Naive thymus-derived CD8-positive, alpha-beta T cell (primary cell): ENCODE measurements around the gene TAGLN3. TPM values are rescaled to one million over a fixed set of nuclear protein-coding genes. Genes with fewer than 3 reads are reported as not detected.

ENCODE experiments used
- ATAC-seq, 2 donors: fragments of 150-1000 bp; cut with Tn5 transposase in 1 of 2; sonication (Bioruptor Pico), chemical (Tn5 transposase) in 1 of 2; 1 replicate in 1 of 2; 2 replicates in 1 of 2; pipeline ENCODE4 v1.10.0; 2021; ENCODE audit warnings: mild to moderate bottlenecking in 2 of 2, moderate library complexity in 2 of 2
- POLR2A ChIA-PET: fragments of 350-600 bp; sonication (Branson Sonifier 250); formaldehyde crosslinking; loops from one replicate; lab custom pipeline; 2021; ENCODE audit warnings: antibody characterized with exemption; lab: Charles Lee
- DNase-seq, 10 donors: peaks; one replicate each; pipeline versions ENCODE4 v3.0.0 to v3.0.0-alpha.2; 2020 to 2022
- H3K27ac Mint-ChIP-seq, 10 donors: one replicate each; pipeline ENCODE4 v1.8.0; 2020 to 2022; ENCODE audit warnings: mild to moderate bottlenecking in 10 of 10, mixed read lengths in 10 of 10, moderate library complexity in 4 of 10, inconsistent platforms in 1 of 10
- H3K27me3 Mint-ChIP-seq, 5 donors: one replicate each; pipeline ENCODE4 v1.8.0; 2021 to 2022; ENCODE audit warnings: mixed read lengths in 5 of 5
- H3K36me3 Mint-ChIP-seq, 3 donors: one replicate each; pipeline ENCODE4 v1.8.0; 2020 to 2022; ENCODE audit warnings: mixed read lengths in 3 of 3, mild to moderate bottlenecking in 2 of 3, inconsistent platforms in 1 of 3
- H3K4me1 Mint-ChIP-seq, 4 donors: one replicate each; pipeline ENCODE4 v1.8.0; 2021 to 2022; ENCODE audit warnings: mixed read lengths in 4 of 4
- H3K4me3 Mint-ChIP-seq, 10 donors: one replicate each; pipeline ENCODE4 v1.8.0; 2020 to 2022; ENCODE audit warnings: mild to moderate bottlenecking in 10 of 10, mixed read lengths in 10 of 10, moderate library complexity in 6 of 10, inconsistent platforms in 1 of 10
- H3K9me3 Mint-ChIP-seq, 9 donors: one replicate each; pipeline ENCODE4 v1.8.0; 2020 to 2022; ENCODE audit warnings: mixed read lengths in 9 of 9, mild to moderate bottlenecking in 3 of 9, inconsistent platforms in 1 of 9, moderate library complexity in 1 of 9
- polyA plus RNA-seq, 3 donors: library from polyadenylated mRNA; unstranded; fragments of 300-500 nt; fragmentation: Illumina TruSeq; gene quantifications; one replicate each; pipeline ENCODE4 v1.2.3, GENCODE V29; 2021
- total RNA-seq, 8 experiments: library from RNA in 2 of 8; stranded (reverse) in 2 of 8; gene quantifications; one replicate each; pipeline ENCODE4 v1.2.3 and lab custom pipeline; 2021 to 2026

Gene TAGLN3
- total and polyA plus RNA-seq, 5 experiments from 2014 or later: not detected

DNA sequence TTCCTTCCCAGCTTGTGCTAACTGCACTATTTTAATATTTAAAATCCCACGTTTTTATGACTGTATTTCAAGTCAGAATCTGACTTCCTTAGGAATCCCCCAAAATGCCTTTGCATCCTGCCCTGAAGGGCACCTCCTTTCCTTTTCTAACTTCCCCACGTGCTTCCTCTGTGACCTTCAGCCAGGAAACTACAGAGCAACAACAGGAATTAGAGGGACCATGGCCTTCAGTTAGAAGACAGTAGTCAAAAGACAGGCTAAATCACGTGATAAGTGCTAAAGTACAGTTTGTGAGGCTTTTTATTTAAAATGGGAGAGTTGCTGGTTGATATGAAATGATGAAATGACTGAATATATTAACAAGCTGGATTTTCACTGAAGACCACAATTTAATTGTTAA, 31.7 kb upstream of the TAGLN3 start:
- POLR2A ChIA-PET: interaction anchor here (1.1 to 1.7 kb wide), 2 partner anchors 12 to 250 kb away, joined by 4 to 5 read pairs; partner anchors contain the start of gene ABHD10
- DNase-seq (no peak), ATAC-seq (no peak)
- Mint-ChIP-seq H3K4me1 (peaks cover 2 to 11% (median 3%) of the 10 kb centered on the region in 4 donors), H3K36me3 (no peaks in the 10 kb centered on the region), H3K4me3 (no peak overlapping the region), H3K27ac (peak overlapping the region in 1 of 10 donors; percentile 81), H3K27me3 (no peaks in the 10 kb centered on the region), H3K9me3 (no peaks in the 10 kb centered on the region)

DNA sequence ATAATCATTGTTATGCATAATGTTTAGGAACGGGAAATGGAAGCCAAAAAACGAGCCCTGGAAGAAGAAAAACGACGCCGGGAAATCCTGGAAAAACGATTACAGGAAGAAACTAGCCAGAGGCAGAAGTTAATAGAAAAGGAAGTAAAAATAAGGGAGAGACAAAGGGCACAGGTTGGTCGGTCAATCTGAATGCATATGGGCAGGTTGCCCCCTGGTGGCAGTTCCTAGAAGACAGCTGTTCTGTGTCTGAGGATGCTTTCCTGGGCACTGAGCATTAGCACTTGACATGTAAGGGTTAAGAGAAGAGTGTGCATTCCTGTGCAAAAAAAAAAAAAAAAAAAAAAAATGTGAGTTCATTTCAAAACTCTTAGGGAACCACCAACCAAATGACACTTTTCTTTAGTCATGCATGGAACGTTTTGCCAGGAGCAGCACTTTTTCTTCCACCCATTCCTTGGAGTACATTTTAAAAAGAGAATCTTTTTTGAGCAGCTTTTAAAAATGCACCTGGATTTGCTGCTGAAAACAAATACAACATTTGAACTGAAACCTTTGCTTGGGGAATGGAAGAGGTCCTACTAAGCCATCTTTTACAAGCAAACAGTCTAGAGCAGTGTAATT, 31.0 kb upstream of the TAGLN3 start:
- ATAC-seq (peak; percentile 74 to 90), DNase-seq (peak; percentile 58 to 89 (median 72))
- Mint-ChIP-seq H3K36me3 (no peaks in the 10 kb centered on the region), H3K27ac (peak overlapping the region in 2 of 10 donors; percentile 17 to 52), H3K27me3 (no peaks in the 10 kb centered on the region), H3K4me3 (no peak overlapping the region), H3K9me3 (no peaks in the 10 kb centered on the region), H3K4me1 (peaks cover 2 to 11% (median 3%) of the 10 kb centered on the region in 4 donors)
- POLR2A ChIA-PET: interaction anchor here (1.1 to 1.7 kb wide), 2 partner anchors 11 to 250 kb away, joined by 4 to 5 read pairs; partner anchors contain the start of gene ABHD10

GRCh38 chr3:111968319-111969054, 30.2 kb upstream of the TAGLN3 start:
- H3K4me1 Mint-ChIP-seq: peaks cover 2 to 11% (median 3%) of the 10 kb centered on the region in 4 donors
- H3K27me3 Mint-ChIP-seq: no peaks in the 10 kb centered on the region
- no peak overlapping the region for H3K4me3 Mint-ChIP-seq
- POLR2A ChIA-PET: interaction anchor here (1.1 to 1.7 kb wide), 2 partner anchors 10 to 251 kb away, joined by 4 to 5 read pairs; partner anchors contain the start of gene ABHD10
- ATAC-seq: no peak
- H3K9me3 Mint-ChIP-seq: no peaks in the 10 kb centered on the region
- DNase-seq: no peak
- no peaks in the 10 kb centered on the region for H3K36me3 Mint-ChIP-seq
- peak overlapping the region in 1 of 10 donors; percentile 13 for H3K27ac Mint-ChIP-seq

GRCh38 chr3:111970376-111970775, 28.3 kb upstream of the TAGLN3 start:
- ATAC-seq (no peak), DNase-seq (no peak)
- Mint-ChIP-seq H3K36me3 (no peaks in the 10 kb centered on the region), H3K27me3 (no peaks in the 10 kb centered on the region), H3K4me1 (peaks cover 2 to 11% (median 3%) of the 10 kb centered on the region in 4 donors), H3K9me3 (no peaks in the 10 kb centered on the region), H3K27ac (no peak overlapping the region), H3K4me3 (no peak overlapping the region)
- POLR2A ChIA-PET: no interaction called here

DNA sequence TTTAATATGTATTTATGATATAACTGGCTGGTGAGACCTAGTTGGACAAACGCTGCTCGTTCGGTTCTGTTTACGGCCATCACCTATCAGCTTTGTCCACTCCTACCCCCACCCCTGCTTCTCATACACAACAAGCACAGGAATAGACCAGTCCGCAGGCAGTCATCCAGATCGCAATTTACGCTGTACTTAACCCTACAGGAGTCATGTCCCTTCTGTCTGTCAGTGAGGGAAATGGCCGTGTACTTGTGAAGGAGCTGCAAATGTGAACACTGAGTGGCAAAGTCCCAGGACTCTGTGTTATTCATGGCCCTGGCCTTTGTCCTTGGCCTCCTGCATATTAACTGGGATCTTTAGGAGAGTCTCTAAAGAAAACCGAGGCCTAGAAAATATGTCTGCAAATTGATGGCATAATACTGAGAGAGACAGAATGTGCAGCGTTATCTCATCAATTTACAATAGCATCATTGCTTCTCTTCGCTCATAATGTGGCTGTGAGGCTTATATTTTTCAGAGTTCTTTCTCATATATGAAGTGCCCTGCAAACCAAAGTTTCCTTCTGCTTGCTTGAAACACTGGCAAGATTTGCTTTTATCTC, 27.1 kb upstream of the TAGLN3 start:
- no peaks in the 10 kb centered on the region for H3K27me3 Mint-ChIP-seq
- no peaks in the 10 kb centered on the region for H3K9me3 Mint-ChIP-seq
- H3K27ac Mint-ChIP-seq: no peak overlapping the region
- H3K4me3 Mint-ChIP-seq: no peak overlapping the region
- no peak for ATAC-seq
- POLR2A ChIA-PET: no interaction called here
- no peaks in the 10 kb centered on the region for H3K36me3 Mint-ChIP-seq
- H3K4me1 Mint-ChIP-seq: peaks cover 2 to 11% (median 3%) of the 10 kb centered on the region in 4 donors
- peak in 1 of 10 donors; percentile 53 for DNase-seq

DNA sequence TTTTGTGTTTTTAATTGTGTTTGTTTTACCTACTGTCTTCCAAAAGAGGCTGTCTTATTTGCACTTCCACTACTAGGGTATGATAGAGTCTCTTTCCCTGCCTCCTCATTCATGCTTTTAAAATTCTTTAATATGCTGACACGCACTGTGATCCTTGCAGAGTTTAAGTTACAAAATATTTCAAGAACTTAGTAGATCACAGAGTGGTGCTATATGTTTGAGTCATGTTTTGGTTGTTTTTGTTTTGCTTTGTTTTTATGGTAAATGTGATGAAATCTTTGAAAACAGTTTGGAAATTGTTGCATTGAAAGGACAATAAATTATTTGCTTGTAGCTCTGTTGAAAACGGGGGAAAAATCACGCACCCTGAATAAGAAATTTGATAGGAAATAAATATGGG, 25.8 kb upstream of the TAGLN3 start:
- POLR2A ChIA-PET: no interaction called here
- no peaks in the 10 kb centered on the region for H3K4me1 Mint-ChIP-seq

DNA sequence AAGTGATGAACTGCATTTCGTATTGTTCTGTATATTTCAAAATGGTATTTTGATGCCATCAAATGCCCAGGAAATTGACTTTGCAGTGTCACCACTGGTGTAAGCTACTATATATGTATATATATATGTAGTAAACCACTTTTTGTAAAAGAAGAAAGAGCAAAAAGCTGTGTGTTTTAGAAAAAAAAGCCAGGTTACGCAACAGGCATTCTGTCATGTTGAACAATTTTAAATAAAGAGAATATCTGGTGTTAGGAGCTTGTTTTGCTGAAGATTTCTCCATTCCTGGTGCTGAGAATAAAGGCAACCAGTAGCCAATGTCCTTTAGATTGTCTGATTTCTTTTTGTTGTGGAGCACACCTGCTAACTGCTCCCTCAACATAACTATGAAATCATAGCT, 23.6 kb upstream of the TAGLN3 start:
- Mint-ChIP-seq H3K4me3 (no peak overlapping the region), H3K4me1 (peaks cover 7 to 14% (median 13%) of the 10 kb centered on the region in 4 donors), H3K27me3 (no peaks in the 10 kb centered on the region), H3K36me3 (no peaks in the 10 kb centered on the region), H3K9me3 (no peaks in the 10 kb centered on the region), H3K27ac (no peak overlapping the region)
- POLR2A ChIA-PET: no interaction called here
- ATAC-seq: no peak
- DNase-seq: no peak

More for the DNA sequence above, 25.8 kb upstream of the TAGLN3 start:
- no peak overlapping the region for H3K27ac Mint-ChIP-seq
- H3K36me3 Mint-ChIP-seq: no peaks in the 10 kb centered on the region
- DNase-seq (no peak), ATAC-seq (no peak)
- no peak overlapping the region for H3K4me3 Mint-ChIP-seq
- H3K27me3 Mint-ChIP-seq: no peaks in the 10 kb centered on the region
- H3K9me3 Mint-ChIP-seq: no peaks in the 10 kb centered on the region

DNA sequence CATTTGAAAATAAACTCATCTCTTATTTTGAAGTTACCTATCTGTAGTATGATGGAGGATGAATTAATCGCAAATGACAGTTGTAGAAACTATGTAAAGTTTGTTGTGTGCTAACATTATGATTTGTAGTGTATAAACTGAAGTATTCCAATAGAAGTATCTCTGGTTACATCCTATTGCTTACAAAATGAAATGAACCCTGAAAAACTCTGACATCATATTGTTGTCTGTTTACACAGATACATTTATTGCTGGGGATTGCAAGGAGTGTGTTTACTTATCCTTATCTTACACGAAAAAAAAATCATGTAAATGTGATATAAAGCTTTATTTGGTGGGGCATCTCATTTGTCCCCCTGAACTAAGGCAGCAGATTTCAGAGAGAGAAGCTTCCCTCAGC, 22.5 kb upstream of the TAGLN3 start:
- no peak for DNase-seq
- no peak for ATAC-seq
- Mint-ChIP-seq H3K27ac (no peak overlapping the region), H3K36me3 (no peaks in the 10 kb centered on the region), H3K4me3 (no peak overlapping the region), H3K4me1 (peaks cover 10 to 25% (median 24%) of the 10 kb centered on the region in 4 donors), H3K27me3 (no peaks in the 10 kb centered on the region), H3K9me3 (no peaks in the 10 kb centered on the region)
- POLR2A ChIA-PET: no interaction called here

DNA sequence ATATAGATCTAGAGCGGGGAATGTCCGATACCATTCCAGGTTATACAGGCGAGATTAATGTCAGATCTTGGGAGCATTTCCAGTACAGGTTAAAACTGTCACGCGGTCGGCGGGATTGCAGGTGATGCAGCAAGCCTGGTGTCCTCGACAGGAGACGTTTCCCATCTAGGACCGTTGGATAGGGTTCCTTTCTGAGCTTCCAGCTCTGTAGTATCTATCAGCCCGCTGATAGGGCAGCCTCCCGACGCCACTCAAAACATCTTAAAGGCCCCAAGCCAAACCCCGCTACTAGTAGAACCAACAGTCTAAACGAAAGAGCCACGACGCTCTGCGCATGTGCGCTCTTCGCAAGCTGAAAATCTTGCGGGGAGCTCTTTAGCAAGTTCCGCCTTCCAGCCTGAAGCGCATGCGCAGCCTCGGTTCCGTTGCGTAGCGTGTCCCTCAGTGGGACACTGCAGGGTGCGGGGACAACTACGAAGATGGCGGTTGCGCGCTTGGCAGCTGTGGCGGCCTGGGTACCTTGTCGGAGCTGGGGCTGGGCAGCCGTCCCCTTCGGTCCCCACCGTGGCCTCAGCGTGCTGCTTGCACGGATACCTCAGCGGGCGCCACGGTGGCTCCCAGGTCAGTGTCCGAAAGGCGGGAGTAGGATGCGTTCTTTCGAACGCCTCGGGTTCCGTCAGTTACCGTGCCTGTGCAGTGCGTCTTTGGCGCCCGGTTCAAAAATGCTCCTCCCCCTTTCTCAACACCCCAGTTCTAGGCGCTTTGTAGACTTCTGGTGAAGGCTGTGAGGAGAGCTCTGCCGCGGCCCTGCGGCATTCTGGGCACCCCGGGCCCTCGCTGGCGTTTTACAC, 19.9 kb upstream of the TAGLN3 start, which contains the start of gene ABHD10:
TSS of gene ABHD10 (plus strand) at position 444 of the 851 bp plus-strand sequence. CDS start at position 480, 36 bp downstream.
- ATAC-seq: peak; percentile 95
- peak; percentile 90 to 99 (median 94) for DNase-seq
- POLR2A ChIA-PET: interaction anchor here (0.7 to 2.3 kb wide), 17 partner anchors 10 to 388 kb away, joined by 3 to 14 read pairs (median 4); partner anchors contain the start of genes PHLDB2 and TAGLN3
- H3K36me3 Mint-ChIP-seq: peaks cover 0 to 9% (median 0%) of the 10 kb centered on the region in 3 donors
- peak within 1 kb of the TSS; percentile 90 to 96 (median 92) for H3K4me3 Mint-ChIP-seq
- peaks cover 12 to 48% (median 43%) of the 10 kb centered on the region in 4 donors for H3K4me1 Mint-ChIP-seq
- H3K27ac Mint-ChIP-seq: peak within 1 kb of the TSS; percentile 88 to 97 (median 94)
- no peaks in the 10 kb centered on the region for H3K27me3 Mint-ChIP-seq
- no peaks in the 10 kb centered on the region for H3K9me3 Mint-ChIP-seq

DNA sequence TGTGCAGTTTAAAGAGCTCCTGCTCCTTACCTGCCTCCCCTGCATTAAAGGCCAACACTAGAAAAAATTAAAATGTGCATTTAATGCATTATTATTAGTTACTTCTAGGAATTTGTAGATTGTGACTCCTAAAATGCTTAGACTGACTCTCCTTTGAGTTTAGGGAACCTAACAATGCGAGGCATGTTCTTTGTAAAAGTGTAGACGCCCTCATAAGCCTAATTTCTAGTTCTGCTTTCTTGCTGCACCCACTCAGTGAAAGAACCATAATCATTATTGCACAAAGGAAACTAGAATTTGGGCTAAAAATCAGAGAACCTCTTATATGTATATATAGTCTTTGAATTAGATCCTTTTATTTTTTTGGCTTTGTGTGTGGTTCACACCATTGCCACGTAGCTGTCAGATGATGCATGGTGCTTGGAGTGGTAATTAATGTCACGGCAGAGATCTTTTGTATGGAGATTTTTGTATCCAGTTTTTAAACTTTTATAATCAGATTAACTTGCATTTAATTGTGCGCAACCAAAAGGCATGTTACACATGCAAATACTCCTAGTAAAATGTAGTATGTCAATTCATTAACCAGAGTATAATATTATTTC, 19.2 kb upstream of the TAGLN3 start:
- peak in 2 of 10 donors; percentile 26 to 34 for DNase-seq

GRCh38 chr3:111980716-111981456, 17.8 kb upstream of the TAGLN3 start:
- H3K27me3 Mint-ChIP-seq: no peaks in the 10 kb centered on the region
- ATAC-seq: no peak
- H3K9me3 Mint-ChIP-seq: no peaks in the 10 kb centered on the region
- DNase-seq: no peak
- peaks cover 0 to 23% (median 0%) of the 10 kb centered on the region in 3 donors for H3K36me3 Mint-ChIP-seq
- H3K4me1 Mint-ChIP-seq: peaks cover 25 to 67% (median 62%) of the 10 kb centered on the region in 4 donors
- H3K4me3 Mint-ChIP-seq: peak overlapping the region in 9 of 10 donors; percentile 90 to 96 (median 92)
- H3K27ac Mint-ChIP-seq: peak overlapping the region in 3 of 10 donors; percentile 9 to 31 (median 28)
- POLR2A ChIA-PET: no interaction called here

More for the DNA sequence above, 19.2 kb upstream of the TAGLN3 start:
- Mint-ChIP-seq H3K9me3 (no peaks in the 10 kb centered on the region), H3K36me3 (peaks cover 0 to 14% (median 0%) of the 10 kb centered on the region in 3 donors), H3K27ac (peak overlapping the region; percentile 88 to 97 (median 94)), H3K4me3 (peak overlapping the region; percentile 90 to 96 (median 92)), H3K27me3 (no peaks in the 10 kb centered on the region), H3K4me1 (peaks cover 14 to 54% (median 49%) of the 10 kb centered on the region in 4 donors)
- no peak for ATAC-seq
- POLR2A ChIA-PET: interaction anchor here (0.7 to 2.3 kb wide), 16 partner anchors 9 to 369 kb away, joined by 3 to 14 read pairs (median 4); partner anchors contain the start of genes PHLDB2 and TAGLN3
